NCI-H1092 (cell line): ENCODE data around the gene LONP1.

Experiments used
- DNase-seq: peaks from one replicate; lab custom pipeline; 2025; lab: John Stamatoyannopoulos, UW

LONP1 gene

GRCh38 chr19:5645409-5645808 lies 74.5 kb downstream of the LONP1 start:
- peak; percentile 43 for DNase-seq

DNA sequence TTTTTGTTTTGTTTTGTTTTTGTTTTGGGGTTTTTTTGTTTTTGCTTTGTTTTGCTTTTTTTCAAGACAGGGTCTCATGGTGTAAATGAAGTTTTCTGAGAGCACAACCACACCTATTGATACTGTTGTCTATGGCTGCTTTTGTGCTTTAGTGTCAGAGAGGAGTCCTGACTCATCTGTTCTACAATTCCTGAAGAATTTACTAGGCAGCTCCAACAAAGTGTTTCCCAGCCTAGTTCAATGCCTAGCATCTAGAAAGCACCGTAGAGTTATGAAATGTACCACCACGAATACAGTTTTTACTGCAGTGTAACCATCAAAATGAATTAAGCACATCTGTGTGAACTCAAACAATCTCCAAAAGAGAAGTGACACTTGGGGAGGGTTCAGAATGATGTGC lies 75.9 kb downstream of the LONP1 start:
- no peak for DNase-seq

DNA sequence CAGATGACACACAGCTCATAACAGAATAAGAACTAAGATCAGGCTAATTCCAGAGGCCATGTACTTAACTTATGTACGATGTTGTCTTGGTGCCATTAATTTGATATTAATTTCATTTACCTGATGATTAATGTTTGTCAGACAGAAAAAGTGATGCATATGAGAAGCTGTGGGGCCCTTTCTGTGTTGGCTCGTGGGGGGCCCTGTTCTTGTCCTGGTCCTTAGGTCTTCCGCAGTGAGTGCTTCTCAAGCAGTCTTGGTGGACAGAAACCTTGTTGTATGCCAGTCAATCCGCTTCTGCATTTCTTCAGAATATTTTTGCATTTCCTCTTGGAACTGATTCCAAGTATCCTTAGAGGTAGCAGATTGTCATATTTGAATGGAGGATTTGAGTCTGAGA lies 76.9 kb downstream of the LONP1 start:
- DNase-seq: no peak

GRCh38 chr19:5642204-5642603 lies 77.7 kb downstream of the LONP1 start:
- no peak for DNase-seq
